Left lung (tissue), 10 donors: ENCODE measurements around the gene FRMD5. TPM values are rescaled to one million over a fixed set of nuclear protein-coding genes. Genes with fewer than 3 reads are reported as not detected.

ENCODE experiments used
- ATAC-seq: fragments of 200-7000 bp; cut with Tn5 transposase; one replicate; pipeline ENCODE4 v1.9.1; 2020; ENCODE audit warnings: moderate library complexity
- DNase-seq, 4 donors: peaks; one replicate each; pipeline ENCODE4 v3.0.0-alpha.2; 2013 to 2020
- H3K27ac ChIP-seq, 2 donors: fragments of 200-600 bp; sonication (generic) in 1 of 2; one replicate each; pipeline versions ENCODE4 v1.5.0 to v1.8.0; 2020 to 2021
- H3K27me3 ChIP-seq, 2 donors: fragments of 200-600 bp; sonication (generic) in 1 of 2; one replicate each; pipeline versions ENCODE4 v1.5.0 to v1.8.0; 2020 to 2021
- H3K36me3 ChIP-seq, 2 donors: fragments of 200-600 bp; sonication (generic) in 1 of 2; one replicate each; pipeline versions ENCODE4 v1.5.0 to v1.8.0; 2020 to 2021
- H3K4me1 ChIP-seq, 2 donors: fragments of 200-600 bp; one replicate each; pipeline ENCODE4 v1.8.0; 2021
- H3K4me3 ChIP-seq, 2 donors: fragments of 200-600 bp; sonication (generic) in 1 of 2; one replicate each; pipeline versions ENCODE4 v1.5.0 to v1.8.0; 2020 to 2021; ENCODE audit warnings: mild to moderate bottlenecking in 1 of 2
- H3K9me3 ChIP-seq, 2 donors: fragments of 200-600 bp; sonication (generic) in 1 of 2; one replicate each; pipeline versions ENCODE4 v1.5.0 to v1.8.0; 2020 to 2021
- intact Hi-C, 2 donors: fragments of 100-400 bp; cut with DNase I; formaldehyde crosslinking; loops; one replicate each; pipeline versions ENCODE4 v1.11.2 to v1.14.2; 2022
- polyA plus RNA-seq, 6 donors: library from polyadenylated mRNA; unstranded; fragments of 120-200 nt; gene quantifications; one replicate each; pipeline ENCODE4 v1.2.1, GENCODE V29; 2013; ENCODE audit not compliant: insufficient read length in 6 of 6
- total RNA-seq, 2 donors: library from RNA; stranded (reverse); fragmentation: NEBNext Ultra II Directional; extraction: Animal tissue kit (Norgen Biotek cat#: 25700); gene quantifications; one replicate each; pipeline ENCODE4 v1.2.1, GENCODE V29; 2021
- TF ChIP-seq, protein P1 (sequence below), 2 donors: fragments of 200-600 bp; sonication (generic) in 1 of 2; IDR thresholded peaks; one replicate each; pipeline versions ENCODE4 v1.5.0 to v1.8.0; 2021; ENCODE audit warnings: antibody characterized with exemption in 2 of 2
- donor health status: DM: no; HTN: yes; CAD: no.
- donor health status: DM: no; HTN: no; CAD: no.

Gene FRMD5
- total and polyA plus RNA-seq, 8 donors = 1.5 to 4.4 (median 2.3) TPM

DNA sequence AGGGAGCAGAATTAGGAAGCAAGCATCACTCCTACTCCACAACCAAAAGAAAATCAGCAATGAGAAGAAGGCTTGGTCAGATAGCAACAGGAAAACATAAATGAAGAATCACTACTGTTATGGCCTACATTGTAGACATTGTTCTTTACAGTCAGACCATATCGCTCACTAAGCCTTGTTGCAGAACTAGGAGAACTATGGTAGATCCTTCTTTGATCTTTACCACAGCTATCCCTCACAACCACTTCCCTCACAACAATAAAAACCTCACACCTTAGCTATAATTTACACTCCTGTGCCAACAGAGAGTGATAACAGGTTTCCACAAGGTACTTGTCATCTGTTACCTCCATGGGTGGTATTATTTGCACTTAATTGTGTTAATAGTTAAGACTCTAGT is 241.7 kb downstream of the FRMD5 start:
- Histone ChIP-seq H3K4me3 (no peak overlapping the region), H3K9me3 (no peaks in the 10 kb centered on the region), H3K27me3 (no peaks in the 10 kb centered on the region), H3K36me3 (no peaks in the 10 kb centered on the region), H3K27ac (no peak overlapping the region), H3K4me1 (no peaks in the 10 kb centered on the region)
- intact Hi-C loops = no loop called here
- DNase-seq (no peak), ATAC-seq (no peak)
- TF ChIP-seq, protein P1, sequence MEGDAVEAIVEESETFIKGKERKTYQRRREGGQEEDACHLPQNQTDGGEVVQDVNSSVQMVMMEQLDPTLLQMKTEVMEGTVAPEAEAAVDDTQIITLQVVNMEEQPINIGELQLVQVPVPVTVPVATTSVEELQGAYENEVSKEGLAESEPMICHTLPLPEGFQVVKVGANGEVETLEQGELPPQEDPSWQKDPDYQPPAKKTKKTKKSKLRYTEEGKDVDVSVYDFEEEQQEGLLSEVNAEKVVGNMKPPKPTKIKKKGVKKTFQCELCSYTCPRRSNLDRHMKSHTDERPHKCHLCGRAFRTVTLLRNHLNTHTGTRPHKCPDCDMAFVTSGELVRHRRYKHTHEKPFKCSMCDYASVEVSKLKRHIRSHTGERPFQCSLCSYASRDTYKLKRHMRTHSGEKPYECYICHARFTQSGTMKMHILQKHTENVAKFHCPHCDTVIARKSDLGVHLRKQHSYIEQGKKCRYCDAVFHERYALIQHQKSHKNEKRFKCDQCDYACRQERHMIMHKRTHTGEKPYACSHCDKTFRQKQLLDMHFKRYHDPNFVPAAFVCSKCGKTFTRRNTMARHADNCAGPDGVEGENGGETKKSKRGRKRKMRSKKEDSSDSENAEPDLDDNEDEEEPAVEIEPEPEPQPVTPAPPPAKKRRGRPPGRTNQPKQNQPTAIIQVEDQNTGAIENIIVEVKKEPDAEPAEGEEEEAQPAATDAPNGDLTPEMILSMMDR (IDR thresholded peaks at IDR 0.05) = no peak

DNA sequence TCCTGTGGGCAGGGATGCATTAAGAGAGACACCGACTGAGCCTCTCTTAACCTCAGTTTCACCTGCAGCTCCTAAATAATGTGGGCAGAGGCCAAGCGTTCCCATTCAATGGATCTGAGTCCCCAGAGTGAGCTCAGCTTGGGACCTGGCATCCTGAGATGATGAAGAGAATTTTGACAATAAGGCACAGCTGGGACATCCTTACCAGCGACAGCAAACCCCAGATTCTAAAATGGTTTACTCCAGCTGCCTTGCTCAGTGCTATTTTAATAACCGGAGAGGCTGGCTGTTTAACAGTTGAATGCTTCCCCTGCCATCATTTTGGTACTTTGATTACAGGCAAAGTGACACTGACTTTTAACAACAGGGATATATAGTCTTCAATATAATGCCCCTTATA is 244.5 kb downstream of the FRMD5 start:
- Histone ChIP-seq H3K4me3 (no peak overlapping the region), H3K4me1 (no peaks in the 10 kb centered on the region), H3K27me3 (no peaks in the 10 kb centered on the region), H3K27ac (no peak overlapping the region), H3K9me3 (no peaks in the 10 kb centered on the region), H3K36me3 (no peaks in the 10 kb centered on the region)
- intact Hi-C loops = no loop called here
- DNase-seq = no peak
- ATAC-seq = no peak
- TF ChIP-seq, protein P1 (IDR thresholded peaks at IDR 0.05) = no peak

DNA sequence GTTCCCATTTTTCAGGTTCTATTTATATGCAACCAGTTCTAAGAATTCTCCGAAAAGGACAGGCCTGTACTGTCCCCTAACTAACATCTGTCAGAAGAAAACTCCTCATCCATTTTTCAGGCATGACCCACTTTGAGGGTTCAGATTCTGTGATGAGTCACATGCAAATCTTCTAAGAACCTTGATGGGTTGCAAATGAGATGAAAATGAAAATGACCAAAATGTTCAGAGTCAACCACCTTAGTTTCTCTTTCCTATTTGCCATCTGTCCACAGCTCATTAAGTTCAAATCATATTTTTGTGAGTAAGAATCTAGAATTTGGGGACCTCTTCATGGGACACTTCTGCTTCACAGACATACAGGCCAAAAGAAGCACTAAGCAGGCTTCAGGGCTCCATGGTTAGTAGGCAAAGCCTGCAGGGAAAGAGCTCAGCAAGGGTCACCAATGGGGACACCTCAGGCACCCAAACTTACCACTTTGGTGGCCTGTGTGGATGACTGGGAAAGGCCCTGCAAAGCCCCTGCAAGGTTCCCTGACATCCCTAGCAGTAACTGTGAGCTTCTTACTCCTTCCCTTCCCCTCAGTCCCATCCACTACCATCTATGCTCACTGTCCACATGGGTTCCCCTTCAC is 246.3 kb downstream of the FRMD5 start:
- H3K36me3 ChIP-seq = no peaks in the 10 kb centered on the region

DNA sequence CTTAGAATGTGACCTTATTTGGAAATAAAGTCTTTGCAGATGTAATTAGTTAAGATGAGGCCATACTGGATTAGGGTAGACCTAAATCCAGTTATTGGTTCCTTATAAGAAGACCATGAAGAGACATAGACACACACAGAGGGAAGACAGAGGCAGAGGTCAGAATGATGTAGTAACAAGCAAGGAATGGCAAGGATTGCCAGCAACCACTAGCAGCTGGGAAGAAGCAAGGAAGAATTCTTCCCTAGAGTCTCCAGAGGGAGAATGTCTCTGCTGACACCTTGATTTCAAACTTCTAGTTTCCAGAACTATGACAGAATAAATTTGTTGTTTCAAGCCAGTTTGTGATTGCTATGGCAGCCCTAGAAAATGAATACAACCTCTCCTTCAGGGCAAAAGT is 251.6 kb downstream of the FRMD5 start:
- no peak overlapping the region for H3K27ac ChIP-seq
- H3K4me3 ChIP-seq = no peak overlapping the region
- intact Hi-C loops = no loop called here
- no peaks in the 10 kb centered on the region for H3K9me3 ChIP-seq
- H3K27me3 ChIP-seq = no peaks in the 10 kb centered on the region
- no peaks in the 10 kb centered on the region for H3K36me3 ChIP-seq
- no peak for ATAC-seq
- H3K4me1 ChIP-seq = no peaks in the 10 kb centered on the region
- no peak for DNase-seq
- TF ChIP-seq, protein P1 (IDR thresholded peaks at IDR 0.05) = no peak

More for the DNA sequence above, 246.3 kb downstream of the FRMD5 start:
- Histone ChIP-seq H3K4me1 (no peaks in the 10 kb centered on the region), H3K4me3 (no peak overlapping the region), H3K27ac (no peak overlapping the region), H3K27me3 (no peaks in the 10 kb centered on the region), H3K9me3 (no peaks in the 10 kb centered on the region)
- DNase-seq (no peak), ATAC-seq (no peak)
- intact Hi-C loops = no loop called here
- TF ChIP-seq, protein P1 (IDR thresholded peaks at IDR 0.05) = no peak

DNA sequence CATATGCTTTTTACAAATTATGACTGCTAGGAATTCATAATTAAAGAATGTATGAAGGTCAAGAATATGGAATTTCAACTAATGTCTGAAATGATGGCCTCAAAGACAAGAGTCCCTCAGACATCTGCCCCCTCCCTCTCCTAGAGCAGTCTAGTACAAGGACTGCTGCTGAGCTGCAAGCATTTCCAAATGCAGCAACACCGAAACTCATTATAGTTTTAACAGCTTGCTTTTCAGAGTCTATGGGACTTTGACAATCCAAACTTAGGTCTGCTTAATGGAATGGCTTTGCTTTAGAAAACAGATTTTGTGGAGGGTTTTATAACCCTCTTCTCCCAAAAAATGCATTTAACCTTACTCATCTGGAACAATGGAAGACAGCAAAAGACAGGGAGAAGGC is 252.9 kb downstream of the FRMD5 start:
- no peaks in the 10 kb centered on the region for H3K36me3 ChIP-seq
- TF ChIP-seq, protein P1 (IDR thresholded peaks at IDR 0.05) = no peak
- DNase-seq = no peak
- peaks cover 0 to 4% of the 10 kb centered on the region in 2 donors for H3K27me3 ChIP-seq
- H3K9me3 ChIP-seq = no peaks in the 10 kb centered on the region
- intact Hi-C loops = no loop called here
- H3K27ac ChIP-seq = no peak overlapping the region
- no peak overlapping the region for H3K4me3 ChIP-seq
- no peaks in the 10 kb centered on the region for H3K4me1 ChIP-seq
- no peak for ATAC-seq
